Neural progenitor cell (in vitro differentiated cells): Measurements from ENCODE around the gene RABIF. TPM values are rescaled to one million over a fixed set of nuclear protein-coding genes. Genes with fewer than 3 reads are reported as not detected.

ENCODE experiments used
- DNase-seq: peaks from one replicate; pipeline ENCODE4 v3.0.0-alpha.2; 2016; ENCODE audit warnings: low spot score
- H2AFZ ChIP-seq: fragments of 200-600 bp; sonication (generic); replicated peaks from 2 replicates; pipeline ENCODE4 v1.6.1; 2016; ENCODE audit warnings: antibody characterized with exemption
- H3F3A ChIP-seq: fragments of 200-600 bp; sonication (generic); 2 replicates; pipeline ENCODE4 v1.6.1; 2016; ENCODE audit warnings: antibody characterized with exemption, low read depth
- H3K27ac ChIP-seq: fragments of 200-600 bp; sonication (generic); 2 replicates; pipeline ENCODE4 v1.5.1; 2016; ENCODE audit warnings: mild to moderate bottlenecking
- H3K27me3 ChIP-seq: fragments of 200-600 bp; sonication (generic); 2 replicates; pipeline ENCODE4 v1.6.1; 2016; ENCODE audit warnings: mild to moderate bottlenecking, moderate library complexity
- H3K36me3 ChIP-seq: fragments of 200-600 bp; sonication (generic); 2 replicates; pipeline ENCODE4 v1.5.1; 2016
- H3K4me1 ChIP-seq: fragments of 200-600 bp; sonication (generic); 2 replicates; pipeline ENCODE4 v1.6.1; 2016; ENCODE audit warnings: mixed run types
- H3K4me2 ChIP-seq: fragments of 200-600 bp; sonication (generic); 2 replicates; pipeline ENCODE4 v1.6.1; 2016
- H3K4me3 ChIP-seq: fragments of 200-600 bp; sonication (generic); 2 replicates; pipeline ENCODE4 v1.5.1; 2016
- H3K79me2 ChIP-seq: fragments of 200-600 bp; sonication (generic); 2 replicates; pipeline ENCODE4 v1.6.1; 2016; ENCODE audit warnings: low read depth
- H3K9ac ChIP-seq: fragments of 200-600 bp; sonication (generic); 2 replicates; pipeline ENCODE4 v1.6.1; 2016
- H3K9me3 ChIP-seq: fragments of 200-600 bp; sonication (generic); 2 replicates; pipeline ENCODE4 v1.5.1; 2016; ENCODE audit warnings: low read depth
- H4K20me1 ChIP-seq: fragments of 200-600 bp; sonication (generic); 2 replicates; pipeline ENCODE4 v1.6.1; 2016; ENCODE audit warnings: low read depth
- H3K27ac Mint-ChIP-seq: 3 replicates; pipeline ENCODE4 v1.8.0; 2021; ENCODE audit warnings: mixed read lengths
- H3K27me3 Mint-ChIP-seq: 2 replicates; pipeline ENCODE4 v1.8.0; 2022; ENCODE audit warnings: low read depth, mild to moderate bottlenecking, inconsistent platforms, moderate library complexity, mixed read lengths; ENCODE audit not compliant: insufficient read depth
- H3K36me3 Mint-ChIP-seq: 3 replicates; pipeline ENCODE4 v1.8.0; 2021; ENCODE audit warnings: mixed read lengths
- H3K4me1 Mint-ChIP-seq: 3 replicates; pipeline ENCODE4 v1.8.0; 2021; ENCODE audit warnings: mixed read lengths
- H3K4me3 Mint-ChIP-seq: 3 replicates; pipeline ENCODE4 v1.8.0; 2021; ENCODE audit warnings: mild to moderate bottlenecking, moderate library complexity, mixed read lengths
- H3K9me3 Mint-ChIP-seq: 3 replicates; pipeline ENCODE4 v1.8.0; 2020; ENCODE audit warnings: mixed read lengths
- EZH2 ChIP-seq: fragments of 200-600 bp; sonication (generic); IDR thresholded peaks from 2 replicates; pipeline ENCODE4 v1.6.1; 2017; ENCODE audit warnings: antibody characterized with exemption, mild to moderate bottlenecking, moderate library complexity
- EZH2phosphoT487 ChIP-seq: fragments of 200-600 bp; sonication (generic); IDR thresholded peaks from 2 replicates; pipeline ENCODE4 v1.6.1; 2017; ENCODE audit warnings: antibody characterized with exemption
- total RNA-seq: library from RNA; depleted of rRNA; stranded (reverse); fragments of >200 nt; gene quantifications from 2 replicates; pipeline ENCODE4 v1.2.3, GENCODE V29; 2015; ENCODE audit warnings: low replicate concordance
- TF ChIP-seq, protein P1 (sequence below): fragments of 200-600 bp; sonication (generic); IDR thresholded peaks from 2 replicates; pipeline ENCODE4 v1.5.1; 2017; ENCODE audit warnings: antibody characterized with exemption, mild to moderate bottlenecking

Gene RABIF
- total RNA-seq, 1 donor from 2014 or later: 5.8 TPM

DNA sequence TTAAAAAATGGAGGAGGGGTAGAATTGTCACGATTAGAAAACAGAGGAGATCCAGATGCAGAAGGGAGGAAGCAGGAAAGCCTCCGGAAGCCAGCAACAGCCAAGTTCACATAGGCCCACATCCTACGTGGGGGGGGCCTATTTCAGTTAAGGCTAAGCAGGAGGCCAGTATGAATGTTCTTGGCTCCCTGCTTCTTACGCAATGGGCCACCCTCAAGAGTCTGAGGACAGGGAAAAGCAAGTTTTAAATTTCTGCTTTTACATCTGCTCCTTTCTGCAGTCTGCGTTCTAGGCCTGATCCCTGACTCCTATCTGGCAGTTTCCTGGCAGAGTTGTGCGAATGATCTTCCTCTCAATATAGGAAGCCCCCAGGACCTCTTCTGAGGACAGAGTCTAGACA lies 30.6 kb downstream of the RABIF start:
- Histone ChIP-seq H3K9ac (no peak overlapping the region), H3K27ac (no peak overlapping the region), H3K27me3 (no peaks in the 10 kb centered on the region), H3K79me2 (peaks cover 40% of the 10 kb centered on the region), H3K4me2 (no peak overlapping the region), H4K20me1 (peaks cover 6% of the 10 kb centered on the region), H3K9me3 (no peaks in the 10 kb centered on the region), H3K4me1 (peaks cover 10% of the 10 kb centered on the region), H3F3A (peaks cover 20% of the 10 kb centered on the region), H2AFZ (no peak overlapping the region), H3K36me3 (no peaks in the 10 kb centered on the region), H3K4me3 (no peak overlapping the region)
- H3K27ac Mint-ChIP-seq: no peak overlapping the region
- no peak overlapping the region for H3K4me3 Mint-ChIP-seq
- peaks cover 8% of the 10 kb centered on the region for H3K27me3 Mint-ChIP-seq
- peaks cover 8% of the 10 kb centered on the region for H3K36me3 Mint-ChIP-seq
- no peak for TF ChIP-seq EZH2phosphoT487
- no peak for TF ChIP-seq EZH2
- TF ChIP-seq, protein P1, sequence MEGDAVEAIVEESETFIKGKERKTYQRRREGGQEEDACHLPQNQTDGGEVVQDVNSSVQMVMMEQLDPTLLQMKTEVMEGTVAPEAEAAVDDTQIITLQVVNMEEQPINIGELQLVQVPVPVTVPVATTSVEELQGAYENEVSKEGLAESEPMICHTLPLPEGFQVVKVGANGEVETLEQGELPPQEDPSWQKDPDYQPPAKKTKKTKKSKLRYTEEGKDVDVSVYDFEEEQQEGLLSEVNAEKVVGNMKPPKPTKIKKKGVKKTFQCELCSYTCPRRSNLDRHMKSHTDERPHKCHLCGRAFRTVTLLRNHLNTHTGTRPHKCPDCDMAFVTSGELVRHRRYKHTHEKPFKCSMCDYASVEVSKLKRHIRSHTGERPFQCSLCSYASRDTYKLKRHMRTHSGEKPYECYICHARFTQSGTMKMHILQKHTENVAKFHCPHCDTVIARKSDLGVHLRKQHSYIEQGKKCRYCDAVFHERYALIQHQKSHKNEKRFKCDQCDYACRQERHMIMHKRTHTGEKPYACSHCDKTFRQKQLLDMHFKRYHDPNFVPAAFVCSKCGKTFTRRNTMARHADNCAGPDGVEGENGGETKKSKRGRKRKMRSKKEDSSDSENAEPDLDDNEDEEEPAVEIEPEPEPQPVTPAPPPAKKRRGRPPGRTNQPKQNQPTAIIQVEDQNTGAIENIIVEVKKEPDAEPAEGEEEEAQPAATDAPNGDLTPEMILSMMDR: no peak
- DNase-seq: no peak
- no peaks in the 10 kb centered on the region for H3K9me3 Mint-ChIP-seq
- H3K4me1 Mint-ChIP-seq: peaks cover 10% of the 10 kb centered on the region

DNA sequence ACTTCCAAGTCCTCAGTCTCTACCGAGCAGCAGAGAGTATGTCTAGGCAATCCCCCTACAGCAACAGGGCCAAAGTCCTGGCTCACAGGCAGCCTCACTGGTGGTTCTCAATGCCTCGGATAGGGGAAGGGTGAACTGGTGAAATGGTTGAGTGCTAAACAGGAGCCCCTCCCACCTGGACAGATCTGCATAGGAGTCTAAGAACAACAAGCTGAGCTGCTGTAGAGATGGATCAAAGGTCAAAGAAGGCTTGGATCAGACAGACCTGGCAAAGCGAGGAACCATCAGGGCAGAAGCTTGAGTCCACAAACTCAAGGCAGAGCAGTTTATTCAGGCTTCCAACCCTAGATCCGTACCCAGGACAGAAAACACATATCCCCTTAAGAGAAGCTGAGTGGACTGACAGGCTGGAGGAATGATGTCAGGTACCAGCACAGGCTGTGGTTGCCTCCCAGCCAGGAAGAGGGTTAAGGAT lies 31.8 kb downstream of the RABIF start:
- H3F3A ChIP-seq: peaks cover 21% of the 10 kb centered on the region
- peaks cover 6% of the 10 kb centered on the region for H3K27me3 Mint-ChIP-seq
- no peak overlapping the region for H3K27ac ChIP-seq
- H3K36me3 ChIP-seq: no peaks in the 10 kb centered on the region
- TF ChIP-seq EZH2phosphoT487 (no peak), EZH2 (no peak)
- TF ChIP-seq, protein P1: no peak
- no peak for DNase-seq
- no peaks in the 10 kb centered on the region for H3K27me3 ChIP-seq
- H3K9me3 Mint-ChIP-seq: no peaks in the 10 kb centered on the region
- no peak overlapping the region for H3K27ac Mint-ChIP-seq
- H3K9ac ChIP-seq: no peak overlapping the region
- H3K9me3 ChIP-seq: no peaks in the 10 kb centered on the region
- H3K4me2 ChIP-seq: no peak overlapping the region
- H3K4me3 Mint-ChIP-seq: no peak overlapping the region
- H4K20me1 ChIP-seq: peaks cover 6% of the 10 kb centered on the region
- peaks cover 31% of the 10 kb centered on the region for H3K79me2 ChIP-seq
- no peak overlapping the region for H3K4me3 ChIP-seq
- peaks cover 8% of the 10 kb centered on the region for H3K36me3 Mint-ChIP-seq
- H2AFZ ChIP-seq: no peak overlapping the region
- H3K4me1 ChIP-seq: peaks cover 1% of the 10 kb centered on the region
- H3K4me1 Mint-ChIP-seq: peaks cover 8% of the 10 kb centered on the region

DNA sequence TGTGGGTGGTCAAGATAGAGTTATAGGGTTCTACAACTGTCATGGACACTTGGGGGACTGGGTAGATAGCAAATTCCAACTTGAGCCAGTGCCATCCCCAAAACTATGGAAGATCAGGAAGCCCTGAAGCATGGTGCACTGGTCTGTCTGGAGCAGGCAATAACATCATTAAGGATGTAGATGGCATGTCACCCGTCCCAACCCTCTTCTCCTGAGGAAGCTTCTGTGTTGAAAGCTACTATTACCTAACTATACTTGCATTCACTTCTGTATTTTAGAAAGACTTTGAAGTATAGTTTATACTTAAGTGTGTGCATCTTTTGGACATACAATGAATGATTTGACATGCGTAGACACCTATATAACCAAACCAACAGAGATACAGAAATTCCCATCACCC lies 32.9 kb downstream of the RABIF start:
- Mint-ChIP-seq H3K4me1 (peaks cover 2% of the 10 kb centered on the region), H3K4me3 (no peak overlapping the region), H3K36me3 (peaks cover 8% of the 10 kb centered on the region), H3K9me3 (no peaks in the 10 kb centered on the region), H3K27ac (peak overlapping the region; percentile 34), H3K27me3 (peaks cover 4% of the 10 kb centered on the region)
- Histone ChIP-seq H3K4me1 (no peaks in the 10 kb centered on the region), H3K27me3 (no peaks in the 10 kb centered on the region), H3K9ac (no peak overlapping the region), H3K79me2 (peaks cover 34% of the 10 kb centered on the region), H3F3A (peaks cover 15% of the 10 kb centered on the region), H3K4me2 (no peak overlapping the region), H3K27ac (no peak overlapping the region), H4K20me1 (peaks cover 6% of the 10 kb centered on the region), H2AFZ (no peak overlapping the region), H3K9me3 (no peaks in the 10 kb centered on the region), H3K36me3 (no peaks in the 10 kb centered on the region), H3K4me3 (no peak overlapping the region)
- TF ChIP-seq, protein P1: no peak
- TF ChIP-seq EZH2phosphoT487 (no peak), EZH2 (no peak)
- no peak for DNase-seq
